NCI-H82 (cell line): ENCODE results near the gene ZNF428.
"Not testable (repeated sequence)": the region's sequence is repeated elsewhere in the genome, so short reads cannot be mapped to it uniquely, and the experiment has no call there.

Experiments used
- DNase-seq: peaks from one replicate; lab custom pipeline; 2025; lab: John Stamatoyannopoulos, UW

ZNF428 gene

DNA sequence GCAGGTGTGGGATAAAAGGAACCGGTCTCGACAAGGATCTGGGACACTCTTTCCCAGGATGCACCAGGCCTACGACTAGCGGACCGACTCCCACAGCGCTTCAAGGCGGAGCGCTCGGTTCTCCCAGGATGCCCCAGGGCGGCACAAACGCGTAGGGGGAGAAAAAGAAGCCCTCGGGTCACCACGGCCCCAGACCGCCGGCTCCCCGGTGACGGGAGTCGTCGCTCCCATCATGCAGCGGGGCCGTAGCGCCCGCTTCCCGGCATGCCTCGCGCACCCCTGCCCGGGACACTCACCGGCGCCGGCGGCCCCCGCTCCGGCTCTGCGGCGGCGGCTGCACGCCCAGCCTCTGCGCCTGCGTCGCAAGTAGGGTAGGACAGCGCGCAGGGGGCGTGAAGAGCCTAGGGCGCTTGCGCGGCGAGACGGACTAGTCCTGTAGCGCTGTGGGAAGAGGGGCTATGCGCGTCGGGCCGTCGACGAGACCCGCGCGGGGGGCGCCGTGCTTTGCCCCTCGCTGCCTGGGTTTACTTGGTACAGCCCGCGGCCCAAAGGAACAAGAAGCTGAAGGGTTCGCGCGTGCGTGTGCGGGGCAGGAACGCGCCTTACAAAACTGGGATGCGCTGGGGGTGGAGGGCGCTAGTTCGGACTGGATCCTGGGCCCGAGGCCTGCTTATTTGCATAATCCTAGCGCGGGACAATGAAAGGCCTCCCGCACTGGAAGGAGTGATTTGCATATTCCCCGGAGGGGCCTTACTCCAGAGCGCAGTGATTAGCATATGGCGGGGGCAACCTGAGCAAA, at the start of gene ZNF428:
Gene ZNF428 (minus strand): TSS at position 368 of the 799 bp plus-strand sequence. CDS start 5,325 bp downstream, outside the sequence.
- peak; percentile 99 for DNase-seq

DNA sequence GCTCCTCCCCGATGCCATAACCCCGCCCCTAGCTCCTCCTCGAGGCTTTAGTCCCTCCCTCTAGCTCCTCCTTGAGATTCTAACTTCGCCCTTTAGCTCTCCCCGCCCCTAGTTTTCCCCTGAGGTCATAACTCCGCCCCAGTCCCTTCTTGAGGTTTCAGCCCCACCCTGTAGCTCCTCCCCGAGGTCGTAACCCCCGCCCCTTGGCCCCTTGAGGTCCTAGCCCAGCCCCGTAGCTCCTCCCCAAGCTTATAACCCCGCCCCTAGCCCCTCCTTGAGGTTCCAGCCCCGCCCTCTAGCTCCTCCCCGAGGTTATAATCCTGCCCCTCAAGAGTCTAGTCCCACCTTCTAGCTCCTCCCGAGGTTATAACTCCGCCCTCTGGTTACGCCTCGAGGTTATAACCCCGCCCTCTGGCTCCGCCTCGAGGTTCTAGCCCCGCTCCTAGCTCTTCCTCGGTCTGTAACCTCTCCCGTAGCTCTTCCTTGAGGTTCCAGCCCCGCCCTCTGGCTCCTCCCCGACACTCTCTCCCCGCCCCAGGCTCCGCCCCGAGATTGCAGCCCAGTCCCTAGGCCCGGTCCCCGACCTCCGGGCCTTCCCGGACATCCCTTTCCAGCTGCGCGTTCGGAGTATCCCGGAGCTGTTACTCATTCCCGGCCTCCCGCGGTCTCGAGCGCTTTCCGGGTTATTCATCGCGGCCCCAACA, 49.1 kb upstream of the ZNF428 start:
- DNase-seq = peak; percentile 100

DNA sequence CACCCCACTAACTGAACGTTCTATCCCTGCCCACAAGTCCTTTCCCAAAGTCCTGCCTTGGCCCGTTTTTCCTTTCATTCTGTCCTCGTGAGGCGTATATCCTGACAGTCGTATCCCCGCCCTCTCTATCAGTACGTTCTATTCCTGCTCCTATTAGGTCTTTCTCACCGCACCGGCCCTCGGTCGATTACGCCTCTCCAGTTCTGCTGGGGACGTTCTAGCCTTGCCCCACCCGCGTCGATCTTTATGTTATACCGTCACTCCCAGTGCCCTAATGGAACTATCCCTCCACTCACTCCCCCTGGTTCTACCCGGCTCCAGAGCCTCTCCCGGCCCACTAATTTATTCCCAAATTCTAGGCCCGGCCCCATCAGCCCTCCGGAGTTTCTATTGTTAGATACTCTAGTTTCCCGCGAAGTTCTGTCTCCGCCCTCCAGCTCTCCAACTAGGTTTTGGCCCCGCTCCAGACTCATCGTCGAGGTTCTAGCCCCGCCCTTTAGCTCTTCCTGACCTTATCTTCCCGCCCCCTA, 48.5 kb upstream of the ZNF428 start:
- peak; percentile 83 for DNase-seq

- peak; percentile 59 for DNase-seq
These were observed 47.9 kb upstream of the ZNF428 start for GRCh38 chr19:43667126-43667875.

DNA sequence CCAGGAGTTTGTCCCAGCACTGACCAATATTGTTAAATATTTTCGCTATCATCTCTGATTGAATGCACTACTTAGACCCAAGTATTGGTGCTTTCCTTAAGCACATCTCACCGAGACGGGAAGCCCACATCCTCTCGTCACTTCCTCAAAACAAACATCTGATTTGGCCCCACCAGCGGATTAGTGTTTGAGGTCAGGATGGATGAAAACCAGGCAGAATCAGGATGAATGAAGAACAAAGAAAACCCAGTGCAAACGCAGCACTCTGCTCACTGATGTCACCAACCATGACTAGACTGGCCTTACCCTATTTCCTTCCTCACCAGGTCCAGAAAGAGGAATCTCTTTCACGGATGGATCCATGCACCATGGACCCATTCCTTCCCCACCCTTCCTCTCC, 44.6 kb upstream of the ZNF428 start:
- DNase-seq = no peak

DNA sequence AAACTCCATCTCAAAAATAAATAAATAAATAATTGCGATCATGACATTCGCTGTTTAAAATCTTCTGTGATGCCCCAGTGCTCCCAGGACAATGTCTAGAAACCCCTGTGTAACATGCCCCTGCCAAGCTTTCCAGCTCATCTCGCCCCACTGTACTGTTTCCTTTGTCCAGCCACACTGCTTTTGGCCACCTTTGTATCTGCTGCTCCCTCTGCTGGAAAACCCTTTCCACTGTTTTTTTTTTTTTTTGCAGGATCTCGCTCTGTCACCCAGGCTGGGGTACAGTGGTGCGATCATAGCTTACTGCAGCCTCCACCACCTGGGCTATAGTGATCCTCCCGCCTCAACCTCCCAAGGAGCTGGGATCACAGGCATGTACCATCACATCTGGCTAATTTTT, 43.1 kb upstream of the ZNF428 start:
- peak; percentile 46 for DNase-seq

GRCh38 chr19:43660971-43661360, 41.5 kb upstream of the ZNF428 start:
- DNase-seq = no peak

DNA sequence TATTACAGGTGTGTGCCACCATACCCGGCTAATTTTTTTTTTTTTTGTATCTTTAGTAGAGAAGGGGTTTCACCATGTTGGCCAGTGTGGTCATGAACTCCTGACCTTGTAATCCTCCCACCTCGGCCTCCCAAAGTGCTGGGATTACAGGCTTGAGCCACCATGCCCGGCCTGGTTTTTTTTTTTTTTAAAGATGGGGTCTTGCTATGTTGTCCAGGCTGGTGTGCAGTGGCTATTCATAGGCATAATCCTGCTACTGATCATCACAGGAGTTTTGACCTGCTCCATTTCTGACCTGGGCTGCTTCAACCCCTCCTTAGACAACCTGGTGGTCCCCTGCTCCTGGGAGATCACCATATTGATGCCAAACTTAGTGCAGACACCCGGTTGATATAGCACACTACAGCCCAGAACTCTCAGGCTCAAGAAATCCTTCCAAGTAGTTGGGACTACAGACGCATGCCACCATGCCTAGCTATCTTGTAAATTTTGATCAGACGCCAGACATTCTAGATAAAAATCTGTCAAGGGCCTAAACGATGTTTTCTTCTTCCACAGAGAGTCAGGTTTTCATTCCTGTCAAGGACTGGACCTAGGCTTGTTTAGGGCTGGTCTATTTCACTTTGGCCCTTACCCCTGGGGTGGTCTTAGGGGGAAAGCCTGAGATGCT, 41.0 kb upstream of the ZNF428 start:
- no peak for DNase-seq

GRCh38 chr19:43658494-43658893, 39.1 kb upstream of the ZNF428 start:
- no peak for DNase-seq

- DNase-seq = no peak
These were observed 38.6 kb upstream of the ZNF428 start for GRCh38 chr19:43658001-43658400.

- DNase-seq = no peak
These were observed 37.0 kb upstream of the ZNF428 start for GRCh38 chr19:43656436-43656835.

DNA sequence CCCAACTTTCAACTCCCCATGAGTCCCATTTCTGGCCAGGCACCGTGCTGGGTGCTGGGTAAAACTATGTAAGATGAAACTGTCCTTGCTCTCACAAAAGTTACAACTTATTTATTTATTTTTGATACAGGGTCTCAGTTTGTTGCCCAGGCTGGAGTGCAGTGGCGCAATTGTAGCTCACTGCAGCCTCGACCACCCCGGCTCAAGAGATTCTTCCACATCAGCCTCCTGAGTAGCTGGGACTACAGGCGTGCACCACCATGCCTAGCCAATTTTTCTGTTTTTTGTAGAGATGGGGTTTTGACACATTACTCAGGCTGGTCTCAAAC, 33.1 kb upstream of the ZNF428 start:
- DNase-seq = no peak

- DNase-seq = peak; percentile 79
These were observed 32.5 kb upstream of the ZNF428 start for GRCh38 chr19:43651758-43652545.

GRCh38 chr19:43650276-43650675, 30.8 kb upstream of the ZNF428 start:
- not testable (repeated sequence) for DNase-seq

DNA sequence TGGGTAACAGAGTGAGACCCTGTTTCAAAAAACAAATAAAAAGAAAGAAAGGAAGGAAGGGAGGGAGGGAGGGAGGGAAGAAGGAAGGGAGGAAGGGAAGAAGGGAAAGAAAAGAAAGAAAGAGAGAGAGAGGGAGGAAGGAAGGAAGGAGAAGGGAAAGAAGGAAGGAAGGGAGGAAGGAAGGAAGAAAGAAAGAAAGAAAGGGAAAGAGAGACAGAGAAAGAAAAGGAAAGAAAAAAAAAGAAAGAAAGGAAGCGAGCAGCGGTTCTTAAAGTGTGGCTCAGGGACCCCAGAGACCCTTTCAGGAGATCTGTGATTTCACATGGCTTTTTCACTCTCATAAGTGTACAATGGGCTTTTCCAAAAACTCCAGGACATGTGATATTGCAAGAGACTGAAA, 30.1 kb upstream of the ZNF428 start:
- DNase-seq = no peak

GRCh38 chr19:43648633-43649032, 29.2 kb upstream of the ZNF428 start:
- no peak for DNase-seq

DNA sequence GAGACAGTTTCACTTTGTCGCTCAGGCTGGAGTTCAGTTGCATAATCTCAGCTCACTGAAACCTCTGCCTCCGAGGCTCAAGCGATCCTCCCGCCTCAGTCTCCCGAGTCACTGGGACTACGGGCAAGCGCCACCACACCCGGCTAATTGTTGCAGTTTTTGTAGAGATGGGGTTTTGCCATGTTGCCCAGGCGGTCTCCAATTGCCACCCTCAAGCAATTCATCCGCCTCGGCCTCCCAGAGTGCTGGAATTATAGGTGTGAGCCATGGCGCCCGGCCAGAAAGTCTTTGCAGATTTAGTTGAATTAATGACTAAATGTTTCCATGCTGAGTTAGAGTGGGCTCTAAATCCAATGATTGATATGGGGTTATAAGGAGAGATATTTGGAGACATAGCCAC, 24.8 kb upstream of the ZNF428 start:
- no peak for DNase-seq

- DNase-seq = no peak
These were observed 23.9 kb upstream of the ZNF428 start for GRCh38 chr19:43643326-43643725.

GRCh38 chr19:43642531-43642930, 23.1 kb upstream of the ZNF428 start:
- no peak for DNase-seq

- DNase-seq = peak; percentile 16
These were observed 21.9 kb upstream of the ZNF428 start for GRCh38 chr19:43641333-43641732.

GRCh38 chr19:43640424-43640757, 21.0 kb upstream of the ZNF428 start:
- DNase-seq = no peak
